Measurements from ENCODE around the gene CEP128.

GRCh38 chr14:80942191-80942600, 658 bp upstream of the CEP128 start:
- no peak for TF ChIP-seq CTCF (IDR thresholded peaks at IDR 0.05)
- no peak for TF ChIP-seq POLR2A (IDR thresholded peaks at IDR 0.05; ENCODE audit: low read depth)
- TF ChIP-seq POLR2AphosphoS5 (IDR thresholded peaks at IDR 0.05) = no peak
- TF ChIP-seq EP300 (IDR thresholded peaks at IDR 0.05) = no peak
